K562 (cell line): ENCODE results near the gene APC. TPM values are rescaled to one million over a fixed set of nuclear protein-coding genes. Genes with fewer than 3 reads are reported as not detected.
A peak's percentile ranks its signal among the peaks of the same experiment; 100 is the strongest.

Experiments used
- ATAC-seq: fragments of 200-7000 bp; cut with Tn5 transposase; 3 replicates; pipeline ENCODE4 v1.9.1; 2020; ENCODE audit warnings: moderate library complexity
- BruUV-seq: library from RNA; stranded (reverse); fragments of 400-500 nt; replicated peaks from 2 replicates; lab custom pipeline; 2021; lab: Mats Ljungman, UMichigan
- CTCF ChIA-PET: fragments of 300-600 bp; formaldehyde crosslinking; extraction: SDS; loops from one replicate; lab custom pipeline; 2021; ENCODE audit warnings: low intra/inter-chr PET ratio; lab: Yijun Ruan, JAX
- POLR2A ChIA-PET: fragments of 300-600, 350-650 bp; sonication (Branson Sonifier 250); formaldehyde crosslinking; extraction: SDS; loops from one replicate; lab custom pipeline; 2021; ENCODE audit warnings: antibody characterized with exemption, inconsistent platforms; lab: Yijun Ruan, JAX
- DNase-seq, 4 experiments: peaks; one replicate each; pipeline versions ENCODE4 v3.0.0 to v3.0.0-alpha.2; 2011 to 2018; ENCODE audit warnings: low spot score in 3 of 4, mixed read lengths in 3 of 4; ENCODE audit errors: extremely low read depth in 1 of 4
- FAIRE-seq: peaks from 2 replicates; lab custom pipeline; 2011; peaks lifted over from hg19 to GRCh38; lab: Jason Lieb, UNC
- H2AFZ ChIP-seq: 2 replicates; pipeline ENCODE4 v1.6.0; 2011; ENCODE audit warnings: low read depth, low read length, control low read depth, inconsistent platforms
- H3K27ac ChIP-seq: fragments of 200-600 bp; 3 replicates; pipeline ENCODE4 v1.8.0; 2011; ENCODE audit warnings: low read depth, mild to moderate bottlenecking, control low read depth, inconsistent platforms, low read length, moderate library complexity, mixed read lengths; ENCODE audit errors: extremely low read depth
- H3K27me3 ChIP-seq, 2 experiments: fragments of 300-600 bp in 1 of 2; 2 replicates in 1 of 2; 3 replicates in 1 of 2; pipeline versions ENCODE4 v1.6.0 to v1.8.0; 2011; ENCODE audit warnings: inconsistent platforms in 2 of 2, low read length in 2 of 2, mild to moderate bottlenecking in 1 of 2, mixed read lengths in 1 of 2, moderate library complexity in 1 of 2; ENCODE audit not compliant: control insufficient read depth in 2 of 2, insufficient read depth in 2 of 2
- H3K36me3 ChIP-seq: fragments of 300-600 bp; 3 replicates; pipeline ENCODE4 v1.8.0; 2011; ENCODE audit warnings: mild to moderate bottlenecking, low read length, inconsistent platforms; ENCODE audit not compliant: control insufficient read depth, insufficient read depth
- H3K4me1 ChIP-seq, 2 experiments: fragments of 200-600 bp in 1 of 2; replicated peaks in 1 of 2; 2 replicates in 1 of 2; 3 replicates in 1 of 2; pipeline versions ENCODE4 v1.5.1 to v1.8.0; 2011; ENCODE audit warnings: inconsistent platforms in 2 of 2, low read length in 2 of 2, mild to moderate bottlenecking in 1 of 2, mixed read lengths in 1 of 2, moderate library complexity in 1 of 2; ENCODE audit not compliant: control insufficient read depth in 2 of 2, insufficient read depth in 2 of 2
- H3K4me2 ChIP-seq: 2 replicates; pipeline ENCODE4 v1.6.1; 2011; ENCODE audit warnings: low read length, control low read depth, inconsistent platforms, mixed read lengths; ENCODE audit not compliant: insufficient read depth
- H3K4me3 ChIP-seq: fragments of 200-600 bp; sonication (generic), shearing (Covaris generic); 2 replicates; pipeline ENCODE4 v1.5.1; 2016; ENCODE audit warnings: control low read depth, inconsistent platforms
- H3K79me2 ChIP-seq: fragments of 200-600 bp; 3 replicates; pipeline ENCODE4 v1.8.0; 2011; ENCODE audit warnings: low read length, inconsistent platforms; ENCODE audit not compliant: control insufficient read depth, insufficient read depth
- H3K9ac ChIP-seq, 2 experiments: 2 replicates each; pipeline versions ENCODE4 v1.6.0 to v1.6.1; 2011; ENCODE audit warnings: low read depth in 2 of 2, low read length in 2 of 2, control low read depth in 1 of 2, inconsistent platforms in 1 of 2, mild to moderate bottlenecking in 1 of 2, mixed read lengths in 1 of 2; ENCODE audit not compliant: insufficient read depth in 1 of 2
- H3K9me1 ChIP-seq: one replicate; pipeline ENCODE4 v1.6.0; 2011; ENCODE audit warnings: inconsistent platforms, mild to moderate bottlenecking, low read length, moderate library complexity; ENCODE audit not compliant: control insufficient read depth, insufficient read depth
- H3K9me3 ChIP-seq: replicated peaks from 2 replicates; pipeline ENCODE4 v1.5.1; 2011; ENCODE audit warnings: low read depth, low read length, inconsistent platforms; ENCODE audit not compliant: control insufficient read depth, insufficient read depth
- H4K20me1 ChIP-seq: replicated peaks from 2 replicates; pipeline ENCODE4 v1.6.1; 2011; ENCODE audit warnings: low read length, inconsistent platforms, mixed read lengths; ENCODE audit not compliant: control insufficient read depth, insufficient read depth
- NCOA6 ChIP-seq: fragments of 450-650 bp; IDR thresholded peaks from 2 replicates; pipeline ENCODE4 v1.6.1; 2017; ENCODE audit warnings: mild to moderate bottlenecking
- PRMT5 ChIP-seq: sonication (generic); formaldehyde crosslinking; IDR thresholded peaks from 2 replicates; pipeline ENCODE4 v1.5.0; 2020; ENCODE audit warnings: missing genetic modification reagents
- WGBS: fragments of 100-300 bp; shearing (Covaris generic); methylation state at CpG from one replicate; pipeline ENCODE4 v1.1.6; 2016; ENCODE audit warnings: low coverage, mixed read lengths; ENCODE audit not compliant: insufficient coverage; ENCODE audit errors: missing lambda C conversion rate; 5-methylcytosine and 5-hydroxymethylcytosine counted together
- in situ Hi-C: fragments of 300-500 bp; cut with MboI; formaldehyde crosslinking; loops from 4 replicates; pipeline ENCODE4 v1.15.0; 2018; ENCODE audit warnings: inconsistent platforms, mixed read lengths
- intact Hi-C: fragments of 100-400 bp; cut with micrococcal nuclease; formaldehyde crosslinking; loops from 2 replicates; pipeline ENCODE4 v1.14.2; 2022
- polyA plus RNA-seq, 8 experiments: library from polyadenylated mRNA; depleted of rRNA in 4 of 8; stranded (reverse) in 5 of 8; unstranded in 3 of 8; fragments of >200 nt; fragmentation: Nextera tagmentation in 2 of 8; fragmentation: Illumina TruSeq in 1 of 8; extraction: Ambion mirVana in 2 of 8; extraction: Trizol in 1 of 8; gene quantifications; 2 replicates each; pipeline versions ENCODE4 v1.2.1 to v1.2.3, GENCODE V29; 2011 to 2014; ENCODE audit warnings: inconsistent platforms in 1 of 8, missing spikeins in 1 of 8
- total RNA-seq, 7 experiments: library from RNA; depleted of rRNA in 6 of 7; stranded (reverse); fragments of >200 nt in 6 of 7; fragmentation: Illumina TruSeq in 2 of 7; extraction: Trizol in 2 of 7; gene quantifications; 2 replicates each; pipeline versions ENCODE4 v1.2.1 to v1.2.3, GENCODE V29; 2011 to 2021; ENCODE audit warnings: low replicate concordance in 1 of 7
- TF ChIP-seq, protein P1 (sequence below): fragments of 450-650 bp; IDR thresholded peaks from 2 replicates; pipeline ENCODE4 v1.6.1; 2017; ENCODE audit warnings: antibody characterized with exemption, mild to moderate bottlenecking
- TF ChIP-seq, protein P2 (sequence below), 2 experiments: fragments of 150-350 bp in 1 of 2; IDR thresholded peaks; 2 replicates each; pipeline ENCODE4 v1.6.1; 2012 to 2016; ENCODE audit warnings: low read depth in 2 of 2, low read length in 2 of 2, mild to moderate bottlenecking in 1 of 2, moderate library complexity in 1 of 2

APC gene
- total and polyA plus RNA-seq, 9 of the 15 experiments (the other 6 are each of a cell fraction or from before 2014, with no cell fraction given), result 5.7 to 29.5 (median 15.4) TPM

DNA sequence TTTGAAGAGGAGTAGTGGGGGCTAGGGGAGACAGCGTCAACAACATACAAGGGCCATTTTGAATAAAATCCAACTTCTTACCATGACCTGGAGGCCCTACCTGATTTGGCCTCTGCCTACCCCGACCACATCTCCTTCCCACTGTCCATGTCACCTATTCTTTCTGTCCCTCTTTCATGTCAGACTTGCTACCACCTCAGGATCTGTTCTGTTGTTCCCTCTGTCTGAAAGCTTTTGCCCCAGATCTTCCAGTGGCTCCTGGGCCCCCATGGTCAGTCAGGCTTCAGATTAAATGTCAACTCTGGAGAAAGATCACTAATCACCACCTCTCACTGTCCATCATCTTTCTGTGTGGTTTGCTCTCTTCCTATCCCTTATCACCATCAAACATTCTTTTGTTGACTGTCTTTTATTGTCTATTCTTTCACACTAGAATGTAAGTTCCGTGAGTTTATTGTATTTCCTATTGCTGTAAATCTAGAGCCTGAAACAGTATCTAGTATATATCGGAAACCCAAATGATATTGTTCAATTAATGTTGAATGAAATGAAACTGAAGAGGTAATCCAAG lies 31.2 kb upstream of the APC start:
- intact Hi-C loops (no loop called here), in situ Hi-C loops (no loop called here)
- Histone ChIP-seq H3K27me3 (no peaks in the 10 kb centered on the region), H3K4me2 (peak overlapping the region; percentile 93), H2AFZ (peak overlapping the region; percentile 96), H3K4me1 (peaks cover 28 to 46% of the 10 kb centered on the region in 2 experiments), H3K36me3 (no peaks in the 10 kb centered on the region), H3K9me3 (no peaks in the 10 kb centered on the region), H3K9ac (peak overlapping the region in 1 of 2 experiments; percentile 91; a peak in 2 of 4 replicates), H4K20me1 (no peaks in the 10 kb centered on the region), H3K27ac (peak overlapping the region; percentile 90), H3K9me1 (no peaks in the 10 kb centered on the region), H3K4me3 (peak overlapping the region; percentile 82; the same call in 1 of the 2 replicates), H3K79me2 (peaks cover 36% of the 10 kb centered on the region)
- ChIA-PET POLR2A (no interaction called here), CTCF (no interaction called here)
- 27% methylated on average over 4 of the region's 4 CpGs for WGBS
- no peak for ATAC-seq
- peak; percentile 6 for FAIRE-seq
- BruUV-seq, result no TSS peak
- peak in 2 of 4 experiments; percentile 17 to 43 for DNase-seq
- TF ChIP-seq NCOA6 (no peak), PRMT5 (no peak)
- TF ChIP-seq, protein P1, sequence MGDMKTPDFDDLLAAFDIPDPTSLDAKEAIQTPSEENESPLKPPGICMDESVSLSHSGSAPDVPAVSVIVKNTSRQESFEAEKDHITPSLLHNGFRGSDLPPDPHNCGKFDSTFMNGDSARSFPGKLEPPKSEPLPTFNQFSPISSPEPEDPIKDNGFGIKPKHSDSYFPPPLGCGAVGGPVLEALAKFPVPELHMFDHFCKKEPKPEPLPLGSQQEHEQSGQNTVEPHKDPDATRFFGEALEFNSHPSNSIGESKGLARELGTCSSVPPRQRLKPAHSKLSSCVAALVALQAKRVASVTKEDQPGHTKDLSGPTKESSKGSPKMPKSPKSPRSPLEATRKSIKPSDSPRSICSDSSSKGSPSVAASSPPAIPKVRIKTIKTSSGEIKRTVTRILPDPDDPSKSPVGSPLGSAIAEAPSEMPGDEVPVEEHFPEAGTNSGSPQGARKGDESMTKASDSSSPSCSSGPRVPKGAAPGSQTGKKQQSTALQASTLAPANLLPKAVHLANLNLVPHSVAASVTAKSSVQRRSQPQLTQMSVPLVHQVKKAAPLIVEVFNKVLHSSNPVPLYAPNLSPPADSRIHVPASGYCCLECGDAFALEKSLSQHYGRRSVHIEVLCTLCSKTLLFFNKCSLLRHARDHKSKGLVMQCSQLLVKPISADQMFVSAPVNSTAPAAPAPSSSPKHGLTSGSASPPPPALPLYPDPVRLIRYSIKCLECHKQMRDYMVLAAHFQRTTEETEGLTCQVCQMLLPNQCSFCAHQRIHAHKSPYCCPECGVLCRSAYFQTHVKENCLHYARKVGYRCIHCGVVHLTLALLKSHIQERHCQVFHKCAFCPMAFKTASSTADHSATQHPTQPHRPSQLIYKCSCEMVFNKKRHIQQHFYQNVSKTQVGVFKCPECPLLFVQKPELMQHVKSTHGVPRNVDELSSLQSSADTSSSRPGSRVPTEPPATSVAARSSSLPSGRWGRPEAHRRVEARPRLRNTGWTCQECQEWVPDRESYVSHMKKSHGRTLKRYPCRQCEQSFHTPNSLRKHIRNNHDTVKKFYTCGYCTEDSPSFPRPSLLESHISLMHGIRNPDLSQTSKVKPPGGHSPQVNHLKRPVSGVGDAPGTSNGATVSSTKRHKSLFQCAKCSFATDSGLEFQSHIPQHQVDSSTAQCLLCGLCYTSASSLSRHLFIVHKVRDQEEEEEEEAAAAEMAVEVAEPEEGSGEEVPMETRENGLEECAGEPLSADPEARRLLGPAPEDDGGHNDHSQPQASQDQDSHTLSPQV, result 0 out of 2 replicates have a peak, but pooled peaks have one; percentile 14
- TF ChIP-seq, protein P2, sequence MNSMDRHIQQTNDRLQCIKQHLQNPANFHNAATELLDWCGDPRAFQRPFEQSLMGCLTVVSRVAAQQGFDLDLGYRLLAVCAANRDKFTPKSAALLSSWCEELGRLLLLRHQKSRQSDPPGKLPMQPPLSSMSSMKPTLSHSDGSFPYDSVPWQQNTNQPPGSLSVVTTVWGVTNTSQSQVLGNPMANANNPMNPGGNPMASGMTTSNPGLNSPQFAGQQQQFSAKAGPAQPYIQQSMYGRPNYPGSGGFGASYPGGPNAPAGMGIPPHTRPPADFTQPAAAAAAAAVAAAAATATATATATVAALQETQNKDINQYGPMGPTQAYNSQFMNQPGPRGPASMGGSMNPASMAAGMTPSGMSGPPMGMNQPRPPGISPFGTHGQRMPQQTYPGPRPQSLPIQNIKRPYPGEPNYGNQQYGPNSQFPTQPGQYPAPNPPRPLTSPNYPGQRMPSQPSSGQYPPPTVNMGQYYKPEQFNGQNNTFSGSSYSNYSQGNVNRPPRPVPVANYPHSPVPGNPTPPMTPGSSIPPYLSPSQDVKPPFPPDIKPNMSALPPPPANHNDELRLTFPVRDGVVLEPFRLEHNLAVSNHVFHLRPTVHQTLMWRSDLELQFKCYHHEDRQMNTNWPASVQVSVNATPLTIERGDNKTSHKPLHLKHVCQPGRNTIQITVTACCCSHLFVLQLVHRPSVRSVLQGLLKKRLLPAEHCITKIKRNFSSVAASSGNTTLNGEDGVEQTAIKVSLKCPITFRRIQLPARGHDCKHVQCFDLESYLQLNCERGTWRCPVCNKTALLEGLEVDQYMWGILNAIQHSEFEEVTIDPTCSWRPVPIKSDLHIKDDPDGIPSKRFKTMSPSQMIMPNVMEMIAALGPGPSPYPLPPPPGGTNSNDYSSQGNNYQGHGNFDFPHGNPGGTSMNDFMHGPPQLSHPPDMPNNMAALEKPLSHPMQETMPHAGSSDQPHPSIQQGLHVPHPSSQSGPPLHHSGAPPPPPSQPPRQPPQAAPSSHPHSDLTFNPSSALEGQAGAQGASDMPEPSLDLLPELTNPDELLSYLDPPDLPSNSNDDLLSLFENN (IDR thresholded peaks at IDR 0.05; ENCODE audit: low read depth in 2 of 2, low read length in 2 of 2), result no peak
